B cell (primary cell): ENCODE results near the gene ELFN2.

Experiments used
- CTCF ChIP-seq: fragments of 200-600 bp; IDR thresholded peaks from one replicate; pipeline ENCODE4 v1.8.0; 2022; ENCODE audit warnings: antibody characterized with exemption, mild to moderate bottlenecking
- EZH2 ChIP-seq: IDR thresholded peaks from 2 replicates; pipeline ENCODE4 v1.6.1; 2012; ENCODE audit warnings: borderline replicate concordance, low read depth, mild to moderate bottlenecking, moderate library complexity, low read length; ENCODE audit not compliant: insufficient read depth, poor library complexity, severe bottlenecking

DNA sequence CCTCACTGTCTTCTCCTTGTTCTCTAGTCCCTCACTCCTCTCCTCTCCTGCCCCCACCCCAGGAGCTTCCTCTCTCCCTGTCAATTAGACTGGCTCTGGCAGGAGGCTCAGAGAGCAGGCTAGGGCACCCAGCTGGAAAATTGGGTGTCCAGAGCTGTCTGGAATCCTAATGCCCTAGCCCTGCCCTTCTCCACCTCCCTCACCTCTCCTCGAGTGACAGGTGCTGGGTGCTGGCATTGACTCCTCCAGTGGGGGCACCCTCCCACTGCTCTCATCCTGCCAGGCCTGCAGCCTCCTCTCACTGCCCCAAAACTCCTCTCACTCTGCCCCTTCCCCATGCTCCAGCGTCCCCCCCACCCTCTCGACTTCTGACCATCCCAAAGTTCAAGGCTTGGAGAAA is 76.0 kb downstream of the ELFN2 start:
- TF ChIP-seq CTCF (no peak), EZH2 (no peak)
